ENCODE data around the gene CUTA. TPM values are rescaled to one million over a fixed set of nuclear protein-coding genes. Genes with fewer than 3 reads are reported as not detected.

The CUTA gene
- polyA plus RNA-seq, 1 experiment, result 298 TPM

- POLR2A ChIA-PET, result interaction anchor here (1.1 kb wide), 1 partner anchor 11 kb away, joined by 5 read pairs; the partner anchor contains the start of gene ZBTB9
- TF ChIP-seq CTCF (IDR thresholded peaks at IDR 0.05; ENCODE audit: low read depth, low read length), result no peak
Observed at GRCh38 chr6:33443619-33444504, 26.0 kb upstream of the CUTA start.

GRCh38 chr6:33443025-33443424 is 25.1 kb upstream of the CUTA start:
- no peak overlapping the region for H3K4me3 ChIP-seq (ENCODE audit: low read depth, low read length)
- no peak overlapping the region for H3K27ac ChIP-seq (ENCODE audit: low read depth, low read length)
- no peak for DNase-seq (ENCODE audit: low read depth, low spot score)
- no peaks in the 10 kb centered on the region for H3K9me3 ChIP-seq (ENCODE audit: control insufficient read depth, insufficient read depth, low read length)
- TF ChIP-seq CTCF (IDR thresholded peaks at IDR 0.05; ENCODE audit: low read depth, low read length), result no peak
- POLR2A ChIA-PET, result no interaction called here
- no peaks in the 10 kb centered on the region for H3K27me3 ChIP-seq (ENCODE audit: control insufficient read depth, insufficient read depth, low read length)
- CTCF ChIA-PET, result no interaction called here

More at GRCh38 chr6:33443619-33444504, 26.0 kb upstream of the CUTA start:
- no peaks in the 10 kb centered on the region for H3K27me3 ChIP-seq (ENCODE audit: control insufficient read depth, insufficient read depth, low read length)
- no peaks in the 10 kb centered on the region for H3K9me3 ChIP-seq (ENCODE audit: control insufficient read depth, insufficient read depth, low read length)
- DNase-seq (ENCODE audit: low read depth, low spot score), result no peak
- H3K27ac ChIP-seq (ENCODE audit: low read depth, low read length), result no peak overlapping the region
- H3K4me3 ChIP-seq (ENCODE audit: low read depth, low read length), result no peak overlapping the region
- CTCF ChIA-PET, result no interaction called here

GRCh38 chr6:33442283-33442682 is 24.4 kb upstream of the CUTA start:
- TF ChIP-seq CTCF (IDR thresholded peaks at IDR 0.05; ENCODE audit: low read depth, low read length), result no peak
- Histone ChIP-seq H3K27me3 (ENCODE audit: control insufficient read depth, insufficient read depth, low read length) (no peaks in the 10 kb centered on the region), H3K9me3 (ENCODE audit: control insufficient read depth, insufficient read depth, low read length) (no peaks in the 10 kb centered on the region), H3K4me3 (ENCODE audit: low read depth, low read length) (no peak overlapping the region), H3K27ac (ENCODE audit: low read depth, low read length) (no peak overlapping the region)
- ChIA-PET POLR2A (no interaction called here), CTCF (no interaction called here)
- no peak for DNase-seq (ENCODE audit: low read depth, low spot score)

GRCh38 chr6:33441457-33441856 is 23.6 kb upstream of the CUTA start:
- ChIA-PET POLR2A (interaction anchor here (2.0 kb wide), 1 partner anchor 12 kb away, joined by 6 read pairs; the partner anchor contains the start of gene ZBTB9), CTCF (no interaction called here)
- DNase-seq (ENCODE audit: low read depth, low spot score), result no peak
- no peak overlapping the region for H3K4me3 ChIP-seq (ENCODE audit: low read depth, low read length)
- no peak for TF ChIP-seq CTCF (IDR thresholded peaks at IDR 0.05; ENCODE audit: low read depth, low read length)
- no peak overlapping the region for H3K27ac ChIP-seq (ENCODE audit: low read depth, low read length)
- H3K9me3 ChIP-seq (ENCODE audit: control insufficient read depth, insufficient read depth, low read length), result no peaks in the 10 kb centered on the region
- no peaks in the 10 kb centered on the region for H3K27me3 ChIP-seq (ENCODE audit: control insufficient read depth, insufficient read depth, low read length)

GRCh38 chr6:33440649-33441309 is 22.9 kb upstream of the CUTA start:
- CTCF ChIA-PET, result no interaction called here
- no peaks in the 10 kb centered on the region for H3K27me3 ChIP-seq (ENCODE audit: control insufficient read depth, insufficient read depth, low read length)
- POLR2A ChIA-PET, result interaction anchor here (2.0 kb wide), 1 partner anchor 13 kb away, joined by 6 read pairs; the partner anchor contains the start of gene ZBTB9
- H3K4me3 ChIP-seq (ENCODE audit: low read depth, low read length), result no peak overlapping the region
- H3K27ac ChIP-seq (ENCODE audit: low read depth, low read length), result no peak overlapping the region
- no peaks in the 10 kb centered on the region for H3K9me3 ChIP-seq (ENCODE audit: control insufficient read depth, insufficient read depth, low read length)
- no peak for TF ChIP-seq CTCF (IDR thresholded peaks at IDR 0.05; ENCODE audit: low read depth, low read length)
- DNase-seq (ENCODE audit: low read depth, low spot score), result no peak

Measured in AG04450 (cell line).